ENCODE results near the gene RET. TPM values are rescaled to one million over a fixed set of nuclear protein-coding genes. Genes with fewer than 3 reads are reported as not detected.

Gene RET
- total RNA-seq, 1 experiment from 2014 or later: not detected

- Histone ChIP-seq H3K4me3 (ENCODE audit: low read length) (no peak overlapping the region), H3K27me3 (ENCODE audit: low read length) (no peaks in the 10 kb centered on the region), H3K9ac (ENCODE audit: low read length) (no peak overlapping the region), H2AFZ (ENCODE audit: low read length) (no peak overlapping the region), H3K36me3 (ENCODE audit: insufficient read depth, low read length) (no peaks in the 10 kb centered on the region), H3K79me2 (ENCODE audit: low read length) (no peaks in the 10 kb centered on the region), H3K4me1 (ENCODE audit: low read length) (no peaks in the 10 kb centered on the region), H3K4me2 (ENCODE audit: low read depth, low read length, poor library complexity, severe bottlenecking) (no peak overlapping the region), H3K9me3 (ENCODE audit: low read length) (no peaks in the 10 kb centered on the region), H3K27ac (ENCODE audit: low read length) (no peak overlapping the region), H4K20me1 (ENCODE audit: insufficient read depth, low read depth, low read length) (no peaks in the 10 kb centered on the region), H3K9me2 (replicated peaks; ENCODE audit: insufficient read depth, low read length) (no peaks in the 10 kb centered on the region)
- DNase-seq: no peak
These were observed 7.7 kb upstream of the RET start for GRCh38 chr10:43069211-43069515.

DNA sequence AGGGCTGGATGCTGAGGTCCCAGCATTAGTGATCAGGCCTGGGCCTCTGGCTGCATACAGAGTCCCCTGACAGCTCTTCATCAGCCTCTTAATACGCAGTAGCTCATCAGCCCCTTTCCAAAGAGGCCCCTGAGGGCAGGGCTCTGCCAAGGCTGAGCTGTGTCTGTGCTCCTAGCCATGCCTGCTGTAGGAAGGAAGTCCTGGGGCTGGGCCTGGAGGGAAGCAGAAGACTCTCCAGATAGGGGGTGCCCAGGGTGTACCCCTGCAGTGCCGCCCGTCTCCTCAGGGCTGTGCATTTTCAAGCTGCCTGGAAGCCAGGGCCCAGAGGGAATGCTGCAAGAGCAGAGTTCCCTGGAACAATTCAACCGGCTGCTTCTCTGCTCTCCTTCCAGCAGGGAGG lies 7.3 kb upstream of the RET start:
- Histone ChIP-seq H3K27ac (ENCODE audit: low read length) (no peak overlapping the region), H3K4me3 (ENCODE audit: low read length) (no peak overlapping the region), H3K9me2 (replicated peaks; ENCODE audit: insufficient read depth, low read length) (no peaks in the 10 kb centered on the region), H3K9me3 (ENCODE audit: low read length) (no peaks in the 10 kb centered on the region), H2AFZ (ENCODE audit: low read length) (no peak overlapping the region), H4K20me1 (ENCODE audit: insufficient read depth, low read depth, low read length) (no peaks in the 10 kb centered on the region), H3K9ac (ENCODE audit: low read length) (no peak overlapping the region), H3K4me2 (ENCODE audit: low read depth, low read length, poor library complexity, severe bottlenecking) (no peak overlapping the region), H3K36me3 (ENCODE audit: insufficient read depth, low read length) (no peaks in the 10 kb centered on the region), H3K79me2 (ENCODE audit: low read length) (no peaks in the 10 kb centered on the region), H3K4me1 (ENCODE audit: low read length) (no peaks in the 10 kb centered on the region), H3K27me3 (ENCODE audit: low read length) (no peaks in the 10 kb centered on the region)
- DNase-seq: no peak

DNA sequence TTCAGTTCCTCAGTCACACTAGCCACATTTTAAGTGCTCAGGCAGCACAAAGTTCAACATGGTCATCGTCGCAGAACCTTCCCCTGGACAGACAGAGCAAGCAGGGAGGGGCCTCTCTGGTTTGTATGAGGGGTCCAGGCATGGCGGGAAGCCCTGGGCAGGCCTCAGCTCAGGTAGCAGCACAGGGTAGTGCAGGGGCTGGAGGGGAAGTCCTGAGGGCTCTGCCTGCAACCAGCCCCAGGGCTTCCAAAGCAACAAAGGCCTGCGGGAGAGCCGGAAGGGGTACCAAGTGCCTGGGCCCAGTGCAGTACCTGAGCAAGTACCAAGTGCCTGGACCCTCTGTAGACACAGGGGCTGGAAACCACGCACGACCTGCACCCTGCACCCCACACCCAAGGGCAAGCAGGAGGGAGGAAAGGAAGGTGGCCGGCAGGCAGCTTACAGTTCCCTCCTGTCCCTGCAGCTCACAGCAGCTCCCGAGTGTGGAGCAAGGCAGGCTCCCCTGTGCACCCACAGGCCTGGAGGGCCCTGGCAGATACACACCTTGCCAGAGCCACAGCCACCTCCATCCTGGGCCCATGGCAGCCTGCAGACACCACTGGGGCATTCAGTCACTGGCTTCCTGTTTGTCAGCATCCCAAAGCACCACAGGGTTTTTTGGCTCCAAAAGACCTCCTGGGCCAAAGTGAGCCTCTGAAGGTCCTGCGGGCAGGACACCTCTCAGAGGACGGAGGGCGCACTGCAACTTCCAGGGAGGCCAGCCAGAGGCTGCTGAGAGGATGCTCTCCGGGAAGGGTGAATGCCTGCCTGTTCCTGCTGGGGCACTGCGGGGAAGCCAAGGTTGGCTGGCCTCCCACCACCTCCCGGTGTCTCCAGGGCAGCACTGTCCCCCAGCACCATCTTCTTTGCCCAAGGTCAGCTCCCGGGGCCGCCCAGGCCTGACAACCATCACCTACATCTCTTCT lies 6.5 kb upstream of the RET start:
- no peaks in the 10 kb centered on the region for H3K9me2 ChIP-seq (replicated peaks; ENCODE audit: insufficient read depth, low read length)
- H3K27me3 ChIP-seq (ENCODE audit: low read length): no peaks in the 10 kb centered on the region
- no peak overlapping the region for H2AFZ ChIP-seq (ENCODE audit: low read length)
- no peak overlapping the region for H3K4me2 ChIP-seq (ENCODE audit: low read depth, low read length, poor library complexity, severe bottlenecking)
- H4K20me1 ChIP-seq (ENCODE audit: insufficient read depth, low read depth, low read length): no peaks in the 10 kb centered on the region
- H3K79me2 ChIP-seq (ENCODE audit: low read length): no peaks in the 10 kb centered on the region
- H3K4me1 ChIP-seq (ENCODE audit: low read length): no peaks in the 10 kb centered on the region
- H3K36me3 ChIP-seq (ENCODE audit: insufficient read depth, low read length): no peaks in the 10 kb centered on the region
- no peak overlapping the region for H3K27ac ChIP-seq (ENCODE audit: low read length)
- no peak for DNase-seq
- no peak overlapping the region for H3K4me3 ChIP-seq (ENCODE audit: low read length)
- H3K9ac ChIP-seq (ENCODE audit: low read length): no peak overlapping the region
- H3K9me3 ChIP-seq (ENCODE audit: low read length): no peaks in the 10 kb centered on the region

DNA sequence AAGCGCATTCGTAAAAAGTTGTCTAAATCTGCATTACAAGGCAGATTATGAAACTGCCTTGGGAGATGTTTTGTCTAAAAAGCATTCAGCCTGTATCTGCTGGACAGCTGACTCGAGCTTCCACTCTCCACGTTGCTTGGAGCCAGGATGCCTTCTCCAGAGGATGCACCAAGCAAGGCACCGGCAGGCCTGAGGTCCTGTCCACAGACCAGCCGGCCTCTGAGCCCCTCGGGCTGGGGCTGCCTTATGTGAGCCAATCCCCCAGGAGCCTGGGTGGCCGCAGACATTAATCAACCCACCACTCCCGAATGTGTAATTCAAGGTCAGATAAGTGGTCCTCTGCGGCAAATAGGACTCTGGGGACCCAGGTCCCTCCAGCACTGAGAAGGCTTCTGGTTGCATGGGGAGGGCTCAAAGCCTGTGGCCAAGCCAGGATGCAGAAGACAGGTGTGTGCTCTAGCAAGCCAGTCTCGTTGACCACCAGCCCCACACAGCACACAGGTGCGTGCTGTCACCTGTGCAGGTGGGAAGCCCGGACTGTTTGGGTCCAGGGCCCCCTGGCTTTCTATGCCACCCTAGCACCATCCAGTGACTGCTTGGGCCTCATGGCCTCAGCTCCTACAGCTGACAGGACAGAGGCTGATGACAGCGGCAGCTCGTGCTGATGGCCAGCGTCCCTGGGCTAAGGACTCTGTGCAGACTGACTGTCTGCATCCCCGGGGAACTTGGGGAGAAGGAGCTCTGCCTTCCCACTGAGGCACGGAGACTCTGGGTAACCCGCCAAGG lies 4.8 kb upstream of the RET start:
- no peaks in the 10 kb centered on the region for H3K79me2 ChIP-seq (ENCODE audit: low read length)
- no peaks in the 10 kb centered on the region for H3K4me1 ChIP-seq (ENCODE audit: low read length)
- no peak overlapping the region for H3K4me3 ChIP-seq (ENCODE audit: low read length)
- H3K36me3 ChIP-seq (ENCODE audit: insufficient read depth, low read length): no peaks in the 10 kb centered on the region
- no peak for DNase-seq
- no peaks in the 10 kb centered on the region for H3K9me2 ChIP-seq (replicated peaks; ENCODE audit: insufficient read depth, low read length)
- H3K9ac ChIP-seq (ENCODE audit: low read length): no peak overlapping the region
- H3K4me2 ChIP-seq (ENCODE audit: low read depth, low read length, poor library complexity, severe bottlenecking): no peak overlapping the region
- no peaks in the 10 kb centered on the region for H3K9me3 ChIP-seq (ENCODE audit: low read length)
- no peaks in the 10 kb centered on the region for H3K27me3 ChIP-seq (ENCODE audit: low read length)
- H3K27ac ChIP-seq (ENCODE audit: low read length): no peak overlapping the region
- no peaks in the 10 kb centered on the region for H4K20me1 ChIP-seq (ENCODE audit: insufficient read depth, low read depth, low read length)
- no peak overlapping the region for H2AFZ ChIP-seq (ENCODE audit: low read length)

- Histone ChIP-seq H3K9me2 (replicated peaks; ENCODE audit: insufficient read depth, low read length) (no peaks in the 10 kb centered on the region), H3K4me2 (ENCODE audit: low read depth, low read length, poor library complexity, severe bottlenecking) (no peak overlapping the region), H3K9me3 (ENCODE audit: low read length) (no peaks in the 10 kb centered on the region), H3K9ac (ENCODE audit: low read length) (no peak overlapping the region), H3K27me3 (ENCODE audit: low read length) (no peaks in the 10 kb centered on the region), H3K27ac (ENCODE audit: low read length) (no peak overlapping the region), H3K36me3 (ENCODE audit: insufficient read depth, low read length) (no peaks in the 10 kb centered on the region), H3K4me3 (ENCODE audit: low read length) (no peak overlapping the region), H3K4me1 (ENCODE audit: low read length) (no peaks in the 10 kb centered on the region), H3K79me2 (ENCODE audit: low read length) (no peaks in the 10 kb centered on the region), H4K20me1 (ENCODE audit: insufficient read depth, low read depth, low read length) (no peaks in the 10 kb centered on the region), H2AFZ (ENCODE audit: low read length) (no peak overlapping the region)
- DNase-seq: no peak
These were observed 3.7 kb upstream of the RET start for GRCh38 chr10:43073191-43073590.

DNA sequence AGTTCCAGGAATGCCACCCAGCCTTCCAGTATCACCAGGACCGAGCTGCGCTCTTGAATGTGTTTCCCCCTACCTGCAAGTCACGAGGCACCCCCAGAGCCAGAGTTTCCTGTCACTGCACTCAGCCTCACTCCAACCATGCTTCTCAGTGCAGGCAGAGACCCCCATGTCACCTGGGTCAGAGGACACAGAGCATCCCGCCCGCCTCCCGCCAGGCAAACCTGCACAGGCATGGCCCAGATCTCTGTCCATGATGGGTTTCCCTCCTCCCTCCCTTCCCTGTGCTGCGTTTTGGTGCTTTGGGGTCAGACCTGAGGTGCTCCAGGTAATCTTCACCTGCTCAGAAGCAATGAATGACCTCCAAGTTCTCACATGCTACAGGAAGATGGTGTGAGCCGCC lies 3.1 kb upstream of the RET start:
- no peak overlapping the region for H2AFZ ChIP-seq (ENCODE audit: low read length)
- H3K9ac ChIP-seq (ENCODE audit: low read length): no peak overlapping the region
- no peaks in the 10 kb centered on the region for H3K4me1 ChIP-seq (ENCODE audit: low read length)
- no peak overlapping the region for H3K27ac ChIP-seq (ENCODE audit: low read length)
- H3K4me3 ChIP-seq (ENCODE audit: low read length): no peak overlapping the region
- H3K27me3 ChIP-seq (ENCODE audit: low read length): no peaks in the 10 kb centered on the region
- no peaks in the 10 kb centered on the region for H3K9me2 ChIP-seq (replicated peaks; ENCODE audit: insufficient read depth, low read length)
- H3K4me2 ChIP-seq (ENCODE audit: low read depth, low read length, poor library complexity, severe bottlenecking): no peak overlapping the region
- no peak for DNase-seq
- H3K79me2 ChIP-seq (ENCODE audit: low read length): no peaks in the 10 kb centered on the region
- H3K36me3 ChIP-seq (ENCODE audit: insufficient read depth, low read length): no peaks in the 10 kb centered on the region
- H3K9me3 ChIP-seq (ENCODE audit: low read length): no peaks in the 10 kb centered on the region
- no peaks in the 10 kb centered on the region; the same call in 1 of the 2 replicates for H4K20me1 ChIP-seq (ENCODE audit: insufficient read depth, low read depth, low read length)

DNA sequence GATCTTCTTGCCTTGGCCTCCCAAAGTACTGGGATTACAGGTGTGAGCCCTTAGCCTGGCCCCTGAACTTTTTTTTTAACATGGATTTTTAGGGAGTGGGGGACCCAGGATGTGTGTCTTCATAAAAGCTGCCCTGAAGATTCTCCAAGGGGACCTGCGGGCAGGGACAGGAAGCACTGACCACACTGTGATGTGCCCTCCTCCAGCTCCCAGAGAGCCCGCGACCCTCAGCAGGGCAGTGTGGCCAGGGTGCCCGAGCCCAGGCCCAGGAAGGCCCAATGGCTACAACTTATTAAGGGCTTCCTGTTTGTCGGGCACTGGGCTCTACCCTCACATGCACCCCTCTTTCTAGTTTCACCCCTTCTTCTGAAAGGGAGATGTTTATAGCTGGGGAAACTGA lies 2.5 kb upstream of the RET start:
- Histone ChIP-seq H3K36me3 (ENCODE audit: insufficient read depth, low read length) (no peaks in the 10 kb centered on the region), H3K4me2 (ENCODE audit: low read depth, low read length, poor library complexity, severe bottlenecking) (no peak overlapping the region), H3K9me2 (replicated peaks; ENCODE audit: insufficient read depth, low read length) (no peaks in the 10 kb centered on the region), H3K4me1 (ENCODE audit: low read length) (no peaks in the 10 kb centered on the region), H4K20me1 (ENCODE audit: insufficient read depth, low read depth, low read length) (no peaks in the 10 kb centered on the region; the same call in 1 of the 2 replicates), H3K27me3 (ENCODE audit: low read length) (no peaks in the 10 kb centered on the region), H3K9me3 (ENCODE audit: low read length) (no peaks in the 10 kb centered on the region), H3K4me3 (ENCODE audit: low read length) (no peak overlapping the region), H2AFZ (ENCODE audit: low read length) (no peak overlapping the region), H3K79me2 (ENCODE audit: low read length) (no peaks in the 10 kb centered on the region), H3K27ac (ENCODE audit: low read length) (no peak overlapping the region), H3K9ac (ENCODE audit: low read length) (no peak overlapping the region)
- no peak for DNase-seq

DNA sequence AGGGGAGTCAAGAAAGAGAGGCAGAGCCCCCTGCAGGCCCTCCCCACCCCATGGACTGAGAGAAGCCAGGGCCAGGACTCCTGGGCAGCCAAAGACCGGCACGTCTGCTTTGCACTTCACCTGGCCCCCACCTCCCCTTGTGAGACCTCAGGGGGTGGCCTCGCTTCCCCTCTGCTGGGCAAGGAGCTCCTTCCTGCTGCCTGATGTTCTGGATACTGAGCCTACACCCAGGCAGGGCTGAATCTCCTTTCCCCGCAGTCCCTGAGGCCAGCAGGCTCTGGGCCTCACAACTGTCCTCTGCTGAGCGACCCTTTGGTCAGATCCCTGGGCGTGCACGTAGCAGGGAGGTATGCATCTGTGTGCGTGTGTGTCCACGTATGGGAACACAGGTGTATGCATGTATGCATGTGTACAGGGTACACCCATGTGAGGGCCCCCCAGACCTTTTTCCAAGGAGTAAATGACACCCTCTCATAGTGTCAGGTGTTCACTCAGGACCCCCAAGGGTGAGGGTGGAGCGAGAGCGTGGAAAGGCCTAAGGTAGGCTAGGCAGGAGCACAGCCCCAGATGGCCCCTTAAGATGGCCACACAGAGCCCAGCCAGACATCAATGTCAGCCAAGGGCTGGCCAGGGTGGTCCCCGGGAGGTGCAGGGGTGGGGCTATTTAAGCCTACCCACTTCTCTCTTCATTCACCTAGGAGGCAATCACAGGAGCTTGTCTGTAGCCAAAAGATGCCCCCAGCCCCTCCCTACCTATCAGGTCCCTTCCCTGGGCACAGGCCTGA lies 1.9 kb upstream of the RET start:
- no peak overlapping the region for H3K9ac ChIP-seq (ENCODE audit: low read length)
- no peaks in the 10 kb centered on the region for H3K9me2 ChIP-seq (replicated peaks; ENCODE audit: insufficient read depth, low read length)
- no peaks in the 10 kb centered on the region for H3K79me2 ChIP-seq (ENCODE audit: low read length)
- no peak overlapping the region for H3K27ac ChIP-seq (ENCODE audit: low read length)
- H2AFZ ChIP-seq (ENCODE audit: low read length): no peak overlapping the region
- H3K4me3 ChIP-seq (ENCODE audit: low read length): no peak overlapping the region
- no peaks in the 10 kb centered on the region for H3K9me3 ChIP-seq (ENCODE audit: low read length)
- DNase-seq: no peak
- no peaks in the 10 kb centered on the region for H3K36me3 ChIP-seq (ENCODE audit: insufficient read depth, low read length)
- H4K20me1 ChIP-seq (ENCODE audit: insufficient read depth, low read depth, low read length): no peaks in the 10 kb centered on the region; the same call in 1 of the 2 replicates
- no peaks in the 10 kb centered on the region for H3K27me3 ChIP-seq (ENCODE audit: low read length)
- no peak overlapping the region for H3K4me2 ChIP-seq (ENCODE audit: low read depth, low read length, poor library complexity, severe bottlenecking)
- no peaks in the 10 kb centered on the region for H3K4me1 ChIP-seq (ENCODE audit: low read length)

All from Karpas-422 (cell line).